SK-N-MC (cell line): Measurements from ENCODE around the gene KRT71.
"Not testable (repeated sequence)": the region's sequence is repeated elsewhere in the genome, so short reads cannot be mapped to it uniquely, and the experiment has no call there.

Source experiments
- EZH2 ChIP-seq: fragments of 200-600 bp; sonication (generic); IDR thresholded peaks from one replicate; pipeline ENCODE4 v1.6.1; 2017; ENCODE audit warnings: antibody characterized with exemption
- FOXP2 ChIP-seq: optimal IDR thresholded peaks from 2 replicates; pipeline ENCODE3; 2011; ENCODE audit warnings: mild to moderate bottlenecking, moderate library complexity; ENCODE audit not compliant: insufficient read depth; ENCODE audit errors: extremely low read length, control extremely low read depth
- POLR2AphosphoS5 ChIP-seq: IDR thresholded peaks from 2 replicates; pipeline ENCODE4 v1.6.1; 2012; ENCODE audit warnings: mild to moderate bottlenecking, low read depth, low read length, borderline replicate concordance

- TF ChIP-seq POLR2AphosphoS5, EZH2, FOXP2: not testable (repeated sequence)
Measured at GRCh38 chr12:52500574-52500973, 52.4 kb downstream of the KRT71 start.
